SK-N-MC (cell line): ENCODE results near the gene SHC3.

Experiments used
- EZH2 ChIP-seq: fragments of 200-600 bp; sonication (generic); IDR thresholded peaks from one replicate; pipeline ENCODE4 v1.6.1; 2017; ENCODE audit warnings: antibody characterized with exemption
- POLR2AphosphoS5 ChIP-seq: IDR thresholded peaks from 2 replicates; pipeline ENCODE4 v1.6.1; 2012; ENCODE audit warnings: mild to moderate bottlenecking, low read depth, low read length, borderline replicate concordance

DNA sequence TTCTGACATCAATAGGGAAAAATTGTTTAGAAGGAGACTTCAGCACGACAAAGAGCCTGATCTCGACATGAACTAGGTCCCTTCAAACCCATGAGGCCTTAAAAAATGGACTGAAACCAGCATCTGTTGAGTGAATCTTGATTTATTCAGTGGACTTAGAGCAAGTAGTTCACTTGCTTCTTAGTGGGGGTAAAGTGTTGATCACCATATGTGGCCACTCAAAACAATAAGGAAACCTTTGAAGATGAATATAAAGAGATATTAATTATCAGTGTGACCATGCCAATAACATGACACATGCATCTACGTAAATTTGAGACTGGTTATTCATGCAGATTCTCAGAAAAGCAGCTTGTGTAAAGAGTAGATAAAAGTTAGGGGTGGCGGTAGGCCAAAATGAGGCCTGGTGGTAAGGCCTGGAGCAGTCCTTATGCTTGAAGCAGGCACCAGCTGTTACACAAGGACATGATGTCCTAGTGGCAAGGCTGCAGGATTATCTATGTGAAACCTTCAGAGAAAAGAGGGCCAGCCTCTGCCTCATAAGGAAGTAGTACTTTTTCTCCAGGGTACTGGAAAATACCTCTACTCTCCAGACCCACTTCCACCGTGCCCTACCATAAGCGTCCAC is 126.0 kb downstream of the SHC3 start:
- TF ChIP-seq EZH2: no peak
- TF ChIP-seq POLR2AphosphoS5: no peak
